K562 (cell line): ENCODE results near the gene IFNA5. TPM values are rescaled to one million over a fixed set of nuclear protein-coding genes. Genes with fewer than 3 reads are reported as not detected.

Experiments used
- ATAC-seq: fragments of 200-7000 bp; cut with Tn5 transposase; 3 replicates; pipeline ENCODE4 v1.9.1; 2020; ENCODE audit warnings: moderate library complexity
- BruUV-seq: library from RNA; stranded (reverse); fragments of 400-500 nt; replicated peaks from 2 replicates; lab custom pipeline; 2021; lab: Mats Ljungman, UMichigan
- CTCF ChIA-PET: fragments of 300-600 bp; formaldehyde crosslinking; extraction: SDS; loops from one replicate; lab custom pipeline; 2021; ENCODE audit warnings: low intra/inter-chr PET ratio; lab: Yijun Ruan, JAX
- POLR2A ChIA-PET: fragments of 300-600, 350-650 bp; sonication (Branson Sonifier 250); formaldehyde crosslinking; extraction: SDS; loops from one replicate; lab custom pipeline; 2021; ENCODE audit warnings: antibody characterized with exemption, inconsistent platforms; lab: Yijun Ruan, JAX
- DNase-seq, 4 experiments: peaks; one replicate each; pipeline versions ENCODE4 v3.0.0 to v3.0.0-alpha.2; 2011 to 2018; ENCODE audit warnings: low spot score in 3 of 4, mixed read lengths in 3 of 4; ENCODE audit errors: extremely low read depth in 1 of 4
- FAIRE-seq: peaks from 2 replicates; lab custom pipeline; 2011; peaks lifted over from hg19 to GRCh38; lab: Jason Lieb, UNC
- H2AFZ ChIP-seq: 2 replicates; pipeline ENCODE4 v1.6.0; 2011; ENCODE audit warnings: low read depth, low read length, control low read depth, inconsistent platforms
- H3K27ac ChIP-seq: fragments of 200-600 bp; 3 replicates; pipeline ENCODE4 v1.8.0; 2011; ENCODE audit warnings: low read depth, mild to moderate bottlenecking, control low read depth, inconsistent platforms, low read length, moderate library complexity, mixed read lengths; ENCODE audit errors: extremely low read depth
- H3K27me3 ChIP-seq, 2 experiments: fragments of 300-600 bp in 1 of 2; 2 replicates in 1 of 2; 3 replicates in 1 of 2; pipeline versions ENCODE4 v1.6.0 to v1.8.0; 2011; ENCODE audit warnings: inconsistent platforms in 2 of 2, low read length in 2 of 2, mild to moderate bottlenecking in 1 of 2, mixed read lengths in 1 of 2, moderate library complexity in 1 of 2; ENCODE audit not compliant: control insufficient read depth in 2 of 2, insufficient read depth in 2 of 2
- H3K36me3 ChIP-seq: fragments of 300-600 bp; 3 replicates; pipeline ENCODE4 v1.8.0; 2011; ENCODE audit warnings: mild to moderate bottlenecking, low read length, inconsistent platforms; ENCODE audit not compliant: control insufficient read depth, insufficient read depth
- H3K4me1 ChIP-seq, 2 experiments: fragments of 200-600 bp in 1 of 2; replicated peaks in 1 of 2; 2 replicates in 1 of 2; 3 replicates in 1 of 2; pipeline versions ENCODE4 v1.5.1 to v1.8.0; 2011; ENCODE audit warnings: inconsistent platforms in 2 of 2, low read length in 2 of 2, mild to moderate bottlenecking in 1 of 2, mixed read lengths in 1 of 2, moderate library complexity in 1 of 2; ENCODE audit not compliant: control insufficient read depth in 2 of 2, insufficient read depth in 2 of 2
- H3K4me2 ChIP-seq: 2 replicates; pipeline ENCODE4 v1.6.1; 2011; ENCODE audit warnings: low read length, control low read depth, inconsistent platforms, mixed read lengths; ENCODE audit not compliant: insufficient read depth
- H3K4me3 ChIP-seq: fragments of 200-600 bp; sonication (generic), shearing (Covaris generic); 2 replicates; pipeline ENCODE4 v1.5.1; 2016; ENCODE audit warnings: control low read depth, inconsistent platforms
- H3K79me2 ChIP-seq: fragments of 200-600 bp; 3 replicates; pipeline ENCODE4 v1.8.0; 2011; ENCODE audit warnings: low read length, inconsistent platforms; ENCODE audit not compliant: control insufficient read depth, insufficient read depth
- H3K9ac ChIP-seq, 2 experiments: 2 replicates each; pipeline versions ENCODE4 v1.6.0 to v1.6.1; 2011; ENCODE audit warnings: low read depth in 2 of 2, low read length in 2 of 2, control low read depth in 1 of 2, inconsistent platforms in 1 of 2, mild to moderate bottlenecking in 1 of 2, mixed read lengths in 1 of 2; ENCODE audit not compliant: insufficient read depth in 1 of 2
- H3K9me1 ChIP-seq: one replicate; pipeline ENCODE4 v1.6.0; 2011; ENCODE audit warnings: inconsistent platforms, mild to moderate bottlenecking, low read length, moderate library complexity; ENCODE audit not compliant: control insufficient read depth, insufficient read depth
- H3K9me3 ChIP-seq: replicated peaks from 2 replicates; pipeline ENCODE4 v1.5.1; 2011; ENCODE audit warnings: low read depth, low read length, inconsistent platforms; ENCODE audit not compliant: control insufficient read depth, insufficient read depth
- H4K20me1 ChIP-seq: replicated peaks from 2 replicates; pipeline ENCODE4 v1.6.1; 2011; ENCODE audit warnings: low read length, inconsistent platforms, mixed read lengths; ENCODE audit not compliant: control insufficient read depth, insufficient read depth
- DIDO1 ChIP-seq: fragments of 450-650 bp; IDR thresholded peaks from 2 replicates; pipeline ENCODE4 v1.6.1; 2016; ENCODE audit warnings: low read depth, missing biosample characterization, missing genetic modification characterization
- JUND ChIP-seq, 2 experiments: IDR thresholded peaks; 2 replicates in 1 of 2; 3 replicates in 1 of 2; pipeline ENCODE4 v1.6.1; 2011; ENCODE audit warnings: borderline replicate concordance in 2 of 2, low read depth in 2 of 2, low read length in 2 of 2, improper control_type of control experiment in 1 of 2, missing biosample characterization in 1 of 2, missing genetic modification characterization in 1 of 2, missing genetic modification reagents in 1 of 2
- SAP30 ChIP-seq: fragments of 200-600 bp; sonication (generic); IDR thresholded peaks from 2 replicates; pipeline ENCODE4 v1.6.1; 2012; ENCODE audit warnings: borderline replicate concordance, low read depth, mild to moderate bottlenecking, moderate library complexity, low read length, control low read depth, inconsistent platforms; ENCODE audit not compliant: insufficient read depth, poor library complexity, severe bottlenecking
- SP1 ChIP-seq: sonication (generic); formaldehyde crosslinking; IDR thresholded peaks from 2 replicates; pipeline ENCODE4 v1.8.1; 2022; ENCODE audit warnings: mild to moderate bottlenecking, missing genetic modification reagents
- ZNF282 ChIP-seq: sonication (generic); formaldehyde crosslinking; IDR thresholded peaks from 2 replicates; pipeline ENCODE4 v1.8.1; 2023; ENCODE audit warnings: missing genetic modification reagents
- ZNF445 ChIP-seq: fragments of 250-450 bp; sonication (Bioruptor Pico); IDR thresholded peaks from 2 replicates; pipeline ENCODE4 v1.4.0; 2020; ENCODE audit warnings: low read depth, mild to moderate bottlenecking, moderate library complexity
- WGBS: fragments of 100-300 bp; shearing (Covaris generic); methylation state at CpG from one replicate; pipeline ENCODE4 v1.1.6; 2016; ENCODE audit warnings: low coverage, mixed read lengths; ENCODE audit not compliant: insufficient coverage; ENCODE audit errors: missing lambda C conversion rate; 5-methylcytosine and 5-hydroxymethylcytosine counted together
- in situ Hi-C: fragments of 300-500 bp; cut with MboI; formaldehyde crosslinking; loops from 4 replicates; pipeline ENCODE4 v1.15.0; 2018; ENCODE audit warnings: inconsistent platforms, mixed read lengths
- intact Hi-C: fragments of 100-400 bp; cut with micrococcal nuclease; formaldehyde crosslinking; loops from 2 replicates; pipeline ENCODE4 v1.14.2; 2022
- polyA plus RNA-seq, 8 experiments: library from polyadenylated mRNA; depleted of rRNA in 4 of 8; stranded (reverse) in 5 of 8; unstranded in 3 of 8; fragments of >200 nt; fragmentation: Nextera tagmentation in 2 of 8; fragmentation: Illumina TruSeq in 1 of 8; extraction: Ambion mirVana in 2 of 8; extraction: Trizol in 1 of 8; gene quantifications; 2 replicates each; pipeline versions ENCODE4 v1.2.1 to v1.2.3, GENCODE V29; 2011 to 2014; ENCODE audit warnings: inconsistent platforms in 1 of 8, missing spikeins in 1 of 8
- total RNA-seq, 7 experiments: library from RNA; depleted of rRNA in 6 of 7; stranded (reverse); fragments of >200 nt in 6 of 7; fragmentation: Illumina TruSeq in 2 of 7; extraction: Trizol in 2 of 7; gene quantifications; 2 replicates each; pipeline versions ENCODE4 v1.2.1 to v1.2.3, GENCODE V29; 2011 to 2021; ENCODE audit warnings: low replicate concordance in 1 of 7

The IFNA5 gene
- total and polyA plus RNA-seq, 9 of the 15 experiments (the other 6 are each of a cell fraction or from before 2014, with no cell fraction given), result not detected

DNA sequence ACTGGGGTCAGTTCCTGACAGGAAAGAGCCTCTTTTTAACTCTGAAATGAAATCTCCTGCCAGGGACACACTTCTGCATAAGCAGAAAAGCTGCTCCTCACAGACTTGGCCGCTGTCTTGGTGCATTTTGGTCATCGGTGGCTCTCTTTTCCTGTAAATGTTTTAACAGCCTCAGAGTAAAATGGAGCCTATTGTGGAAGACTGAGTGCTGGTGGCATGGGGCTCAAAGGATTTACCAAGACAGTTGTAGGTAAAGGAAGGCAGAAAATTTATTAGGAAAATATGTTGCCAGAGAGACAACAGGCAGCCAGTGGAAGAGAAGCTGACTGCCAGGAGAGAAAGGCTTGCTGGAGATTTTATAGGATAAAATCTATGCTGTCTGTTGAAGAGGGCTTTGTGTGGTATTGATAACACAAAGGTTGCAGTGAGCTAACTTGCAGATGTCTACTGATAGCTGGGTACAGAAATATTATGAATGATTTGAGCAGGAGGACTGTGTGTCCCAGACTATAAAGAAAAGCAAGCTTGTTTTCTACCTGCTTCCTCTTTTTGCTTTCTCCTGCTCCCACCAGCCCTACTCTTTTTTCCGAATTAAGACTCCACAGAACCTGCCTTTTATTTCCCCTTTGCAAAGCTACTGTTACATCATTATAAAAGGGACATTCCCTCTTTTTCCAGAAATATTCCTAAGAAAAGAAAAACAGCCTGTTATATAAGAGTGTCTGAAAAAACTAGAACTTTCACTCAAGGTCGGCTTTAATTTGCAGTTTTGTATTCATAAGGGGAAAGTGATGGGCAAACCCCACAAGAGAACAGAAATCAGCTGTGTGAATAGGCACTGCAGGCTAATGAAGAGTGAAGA, 37.4 kb downstream of the IFNA5 start:
- Histone ChIP-seq H3K27ac (no peak overlapping the region), H3K9ac (no peak overlapping the region), H4K20me1 (no peaks in the 10 kb centered on the region), H2AFZ (no peak overlapping the region), H3K4me3 (no peak overlapping the region), H3K36me3 (no peaks in the 10 kb centered on the region), H3K4me2 (no peak overlapping the region), H3K27me3 (no peaks in the 10 kb centered on the region), H3K4me1 (no peaks in the 10 kb centered on the region), H3K79me2 (no peaks in the 10 kb centered on the region), H3K9me1 (no peaks in the 10 kb centered on the region), H3K9me3 (no peaks in the 10 kb centered on the region)
- intact Hi-C loops, result no loop called here
- no peak for FAIRE-seq
- BruUV-seq, result no TSS peak
- ChIA-PET CTCF (no interaction called here), POLR2A (no interaction called here)
- TF ChIP-seq JUND (IDR thresholded peaks at IDR 0.05; ENCODE audit: borderline replicate concordance, low read depth, low read length) (no peak), JUND (tag; IDR thresholded peaks at IDR 0.05; ENCODE audit: borderline replicate concordance, low read depth, low read length) (no peak), ZNF282 (CRISPR knock-in tag) (no peak), ZNF445 (CRISPR knock-in tag) (no peak), DIDO1 (tag) (no peak), SP1 (CRISPR knock-in tag) (no peak), SAP30 (no peak)
- in situ Hi-C loops, result no loop called here
- ATAC-seq, result no peak
- DNase-seq, result no peak
- no CpG with 5 or more reads among the region's 4 CpGs for WGBS
